ENCODE data around the gene IL18BP. TPM values are rescaled to one million over a fixed set of nuclear protein-coding genes. Genes with fewer than 3 reads are reported as not detected.
A peak's percentile ranks its signal among the peaks of the same experiment; 100 is the strongest.

Gene IL18BP
- total RNA-seq, 1 experiment from 2014 or later: 34.7 TPM

- intact Hi-C loops (cut with micrococcal nuclease; ENCODE audit: unreplicated experiment): no loop called here
- Histone ChIP-seq H3K4me3 (ENCODE audit: low read depth, low read length) (no peak overlapping the region), H3K9me3 (no peaks in the 10 kb centered on the region), H3K36me3 (ENCODE audit: control insufficient read depth, insufficient read depth, low read length) (peaks cover 43% of the 10 kb centered on the region), H3K4me1 (no peaks in the 10 kb centered on the region), H3K27me3 (replicated peaks; ENCODE audit: control insufficient read depth, insufficient read depth, low read length) (no peaks in the 10 kb centered on the region)
- BruUV-seq (replicated peaks): TSS peak; percentile 9
- no peaks in the 10 kb centered on the region for H3K4me1 Mint-ChIP-seq (ENCODE audit: low read depth, unreplicated experiment)
- ChIA-PET CTCF (no interaction called here), POLR2A (no interaction called here)
- peaks cover 98% of the 10 kb centered on the region for H3K36me3 Mint-ChIP-seq (ENCODE audit: insufficient read depth, unreplicated experiment)
- peak overlapping the region; percentile 15 for H3K4me3 Mint-ChIP-seq (ENCODE audit: unreplicated experiment)
- TF ChIP-seq CTCF (IDR thresholded peaks at IDR 0.05; ENCODE audit: insufficient read depth in 1 of 2, low read depth in 1 of 2, low read length in 1 of 2, severe bottlenecking in 1 of 2, unreplicated experiment in 1 of 2): no peak
- no peaks in the 10 kb centered on the region for H3K9me3 Mint-ChIP-seq (ENCODE audit: unreplicated experiment)
- H3K27me3 Mint-ChIP-seq (ENCODE audit: insufficient read depth, unreplicated experiment): no peaks in the 10 kb centered on the region
- peak overlapping the region; percentile 78 for H3K27ac Mint-ChIP-seq (ENCODE audit: unreplicated experiment)
- DNase-seq: no peak
Measured at GRCh38 chr11:72007587-72007986, 8.9 kb downstream of the IL18BP start.

GRCh38 chr11:72008728-72009127 is 10.0 kb downstream of the IL18BP start:
- no peak for DNase-seq
- ChIA-PET POLR2A (interaction anchor here (1.3 kb wide), 1 partner anchor 80 kb away, joined by 3 read pairs; the partner anchor contains the start of genes RNF121 and XNDC1N), CTCF (interaction anchor here (0.8 to 0.9 kb wide), 2 partner anchors 12 to 422 kb away, joined by 3 read pairs; no protein-coding TSS in a partner anchor)
- H3K4me1 ChIP-seq: no peaks in the 10 kb centered on the region
- no peaks in the 10 kb centered on the region for H3K9me3 Mint-ChIP-seq (ENCODE audit: unreplicated experiment)
- H3K4me3 ChIP-seq (ENCODE audit: low read depth, low read length): no peak overlapping the region
- no peaks in the 10 kb centered on the region for H3K27me3 ChIP-seq (replicated peaks; ENCODE audit: control insufficient read depth, insufficient read depth, low read length)
- TF ChIP-seq CTCF (IDR thresholded peaks at IDR 0.05; ENCODE audit: insufficient read depth in 1 of 2, low read depth in 1 of 2, low read length in 1 of 2, severe bottlenecking in 1 of 2, unreplicated experiment in 1 of 2): no peak
- intact Hi-C loops (cut with micrococcal nuclease; ENCODE audit: unreplicated experiment): no loop called here
- no TSS peak for BruUV-seq (replicated peaks)
- H3K27me3 Mint-ChIP-seq (ENCODE audit: insufficient read depth, unreplicated experiment): no peaks in the 10 kb centered on the region
- peaks cover 98% of the 10 kb centered on the region for H3K36me3 Mint-ChIP-seq (ENCODE audit: insufficient read depth, unreplicated experiment)
- peaks cover 39% of the 10 kb centered on the region for H3K36me3 ChIP-seq (ENCODE audit: control insufficient read depth, insufficient read depth, low read length)
- H3K4me1 Mint-ChIP-seq (ENCODE audit: low read depth, unreplicated experiment): no peaks in the 10 kb centered on the region
- H3K4me3 Mint-ChIP-seq (ENCODE audit: unreplicated experiment): no peak overlapping the region
- H3K9me3 ChIP-seq: no peaks in the 10 kb centered on the region
- peak overlapping the region; percentile 50 for H3K27ac Mint-ChIP-seq (ENCODE audit: unreplicated experiment)

GRCh38 chr11:72009156-72009555 is 10.4 kb downstream of the IL18BP start:
- peaks cover 40% of the 10 kb centered on the region for H3K36me3 ChIP-seq (ENCODE audit: control insufficient read depth, insufficient read depth, low read length)

More at GRCh38 chr11:72009156-72009555, 10.4 kb downstream of the IL18BP start:
- BruUV-seq (replicated peaks): no TSS peak
- TF ChIP-seq CTCF (IDR thresholded peaks at IDR 0.05; ENCODE audit: insufficient read depth in 1 of 2, low read depth in 1 of 2, low read length in 1 of 2, severe bottlenecking in 1 of 2, unreplicated experiment in 1 of 2): no peak
- Mint-ChIP-seq H3K27ac (ENCODE audit: unreplicated experiment) (peak overlapping the region; percentile 16), H3K9me3 (ENCODE audit: unreplicated experiment) (no peaks in the 10 kb centered on the region), H3K4me1 (ENCODE audit: low read depth, unreplicated experiment) (no peaks in the 10 kb centered on the region), H3K27me3 (ENCODE audit: insufficient read depth, unreplicated experiment) (no peaks in the 10 kb centered on the region), H3K4me3 (ENCODE audit: unreplicated experiment) (no peak overlapping the region), H3K36me3 (ENCODE audit: insufficient read depth, unreplicated experiment) (peaks cover 98% of the 10 kb centered on the region)
- DNase-seq: no peak
- Histone ChIP-seq H3K9me3 (no peaks in the 10 kb centered on the region), H3K4me1 (no peaks in the 10 kb centered on the region), H3K27me3 (replicated peaks; ENCODE audit: control insufficient read depth, insufficient read depth, low read length) (no peaks in the 10 kb centered on the region), H3K4me3 (ENCODE audit: low read depth, low read length) (no peak overlapping the region)
- intact Hi-C loops (cut with micrococcal nuclease; ENCODE audit: unreplicated experiment): no loop called here
- POLR2A ChIA-PET: interaction anchor here (1.3 kb wide), 1 partner anchor 80 kb away, joined by 3 read pairs; the partner anchor contains the start of genes RNF121 and XNDC1N
- CTCF ChIA-PET: interaction anchor here (0.8 to 1.0 kb wide), 3 partner anchors 12 to 422 kb away, joined by 3 read pairs; no protein-coding TSS in a partner anchor
